ENCODE measurements around the gene PRRX2. TPM values are rescaled to one million over a fixed set of nuclear protein-coding genes. Genes with fewer than 3 reads are reported as not detected.

PRRX2 gene
- polyA plus RNA-seq, 2 donors = 1.7 to 3.6 TPM

GRCh38 chr9:129708793-129709192 is 43.3 kb downstream of the PRRX2 start:
- 76 to 79% methylated on average over 6 of the region's 6 CpGs for WGBS, 2 donors
- no peak overlapping the region for H3K27ac ChIP-seq (ENCODE audit: low read depth in 2 of 2, low read length in 1 of 2)
- peaks cover 0 to 3% of the 10 kb centered on the region in 2 donors for H3K4me1 ChIP-seq (ENCODE audit: control insufficient read depth in 2 of 2, insufficient read depth in 2 of 2, low read length in 1 of 2)
- H3K36me3 ChIP-seq (ENCODE audit: control insufficient read depth in 2 of 2, insufficient read depth in 2 of 2, low read length in 1 of 2) = no peaks in the 10 kb centered on the region
- no peak overlapping the region for H3K4me3 ChIP-seq (ENCODE audit: low read depth in 1 of 2, low read length in 2 of 2)
- no peaks in the 10 kb centered on the region for H3K9me3 ChIP-seq (ENCODE audit: control insufficient read depth in 2 of 2, insufficient read depth in 1 of 2, low read depth in 1 of 2, low read length in 1 of 2)
- no peaks in the 10 kb centered on the region for H3K27me3 ChIP-seq (ENCODE audit: control insufficient read depth in 1 of 2, insufficient read depth in 2 of 2, low read length in 2 of 2)

GRCh38 chr9:129709438-129710168 is 44.2 kb downstream of the PRRX2 start:
- peaks cover 0 to 3% of the 10 kb centered on the region in 2 donors for H3K4me1 ChIP-seq (ENCODE audit: control insufficient read depth in 2 of 2, insufficient read depth in 2 of 2, low read length in 1 of 2)
- H3K27ac ChIP-seq (ENCODE audit: low read depth in 2 of 2, low read length in 1 of 2) = no peak overlapping the region
- 75 to 80% methylated on average over 17 of the region's 17 CpGs for WGBS, 2 donors
- H3K27me3 ChIP-seq (ENCODE audit: control insufficient read depth in 1 of 2, insufficient read depth in 2 of 2, low read length in 2 of 2) = no peaks in the 10 kb centered on the region
- no peaks in the 10 kb centered on the region for H3K36me3 ChIP-seq (ENCODE audit: control insufficient read depth in 2 of 2, insufficient read depth in 2 of 2, low read length in 1 of 2)
- H3K9me3 ChIP-seq (ENCODE audit: control insufficient read depth in 2 of 2, insufficient read depth in 1 of 2, low read depth in 1 of 2, low read length in 1 of 2) = no peaks in the 10 kb centered on the region
- H3K4me3 ChIP-seq (ENCODE audit: low read depth in 1 of 2, low read length in 2 of 2) = no peak overlapping the region

DNA sequence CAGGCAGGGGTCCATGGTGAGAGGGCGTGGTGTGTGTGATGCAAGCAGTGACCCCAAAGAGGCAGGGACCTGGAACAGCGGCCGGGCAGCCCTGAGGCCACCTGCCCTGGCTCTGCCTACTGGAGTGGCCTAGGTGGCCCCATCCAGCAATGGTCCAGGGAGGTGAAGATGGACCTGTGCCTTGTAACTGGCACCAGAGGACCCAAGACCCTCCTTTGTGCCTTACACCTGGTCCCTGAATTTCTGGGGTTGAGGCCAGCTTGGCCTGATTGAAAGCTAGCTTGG is 44.7 kb downstream of the PRRX2 start:
- H3K27me3 ChIP-seq (ENCODE audit: control insufficient read depth in 1 of 2, insufficient read depth in 2 of 2, low read length in 2 of 2) = no peaks in the 10 kb centered on the region
- no peak overlapping the region for H3K27ac ChIP-seq (ENCODE audit: low read depth in 2 of 2, low read length in 1 of 2)
- no peaks in the 10 kb centered on the region for H3K9me3 ChIP-seq (ENCODE audit: control insufficient read depth in 2 of 2, insufficient read depth in 1 of 2, low read depth in 1 of 2, low read length in 1 of 2)
- no peak overlapping the region for H3K4me3 ChIP-seq (ENCODE audit: low read depth in 1 of 2, low read length in 2 of 2)
- 94 to 100% methylated on average over 3 of the region's 3 CpGs for WGBS, 2 donors
- no peaks in the 10 kb centered on the region for H3K36me3 ChIP-seq (ENCODE audit: control insufficient read depth in 2 of 2, insufficient read depth in 2 of 2, low read length in 1 of 2)
- peaks cover 0 to 3% of the 10 kb centered on the region in 2 donors for H3K4me1 ChIP-seq (ENCODE audit: control insufficient read depth in 2 of 2, insufficient read depth in 2 of 2, low read length in 1 of 2)

DNA sequence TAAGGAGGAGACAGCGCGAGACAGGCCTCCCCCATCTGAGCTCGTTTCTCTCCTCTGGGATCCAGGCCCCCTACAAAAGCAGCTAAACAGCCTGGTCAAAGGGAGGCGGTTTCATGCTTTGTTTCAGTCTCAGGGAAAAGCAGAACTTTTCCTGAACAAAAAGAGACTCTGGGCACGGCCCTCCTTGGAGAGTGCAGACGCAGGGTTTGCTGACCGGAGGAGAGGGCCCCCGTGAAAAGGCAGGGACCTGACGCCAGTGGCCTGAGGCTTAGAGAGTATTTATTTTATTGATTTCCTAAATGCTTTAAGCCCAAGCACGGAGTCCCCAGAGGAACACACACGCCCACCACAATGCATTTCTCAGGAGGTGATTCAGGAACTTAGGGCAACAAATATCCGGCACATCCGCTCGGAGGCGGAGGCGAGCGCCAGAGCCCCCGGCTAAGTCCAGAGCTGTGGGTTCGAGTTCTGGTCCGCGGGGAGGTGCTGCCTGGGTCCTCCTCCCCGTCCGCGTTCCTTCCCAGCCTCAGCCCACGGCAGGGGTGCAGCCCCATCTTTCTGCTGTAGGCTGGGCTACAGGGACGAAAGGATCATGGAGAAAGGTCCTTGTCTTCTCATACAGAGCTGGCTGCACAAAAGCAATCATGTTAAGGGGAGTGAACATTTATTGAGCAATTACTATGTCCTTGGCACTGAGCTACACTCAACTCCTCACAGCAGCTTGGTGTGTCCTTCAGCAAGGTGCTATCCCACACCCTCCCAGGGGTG is 47.4 kb downstream of the PRRX2 start:
- whole genome bisulfite sequencing, 2 donors = 58 to 60% methylated on average over 26 of the region's 26 CpGs
- H3K4me1 ChIP-seq (ENCODE audit: control insufficient read depth in 2 of 2, insufficient read depth in 2 of 2, low read length in 1 of 2) = peaks cover 0 to 3% of the 10 kb centered on the region in 2 donors
- no peak overlapping the region for H3K4me3 ChIP-seq (ENCODE audit: low read depth in 1 of 2, low read length in 2 of 2)
- peak overlapping the region; percentile 22 to 65 for H3K27ac ChIP-seq (ENCODE audit: low read depth in 2 of 2, low read length in 1 of 2)
- H3K36me3 ChIP-seq (ENCODE audit: control insufficient read depth in 2 of 2, insufficient read depth in 2 of 2, low read length in 1 of 2) = no peaks in the 10 kb centered on the region
- H3K27me3 ChIP-seq (ENCODE audit: control insufficient read depth in 1 of 2, insufficient read depth in 2 of 2, low read length in 2 of 2) = no peaks in the 10 kb centered on the region
- H3K9me3 ChIP-seq (ENCODE audit: control insufficient read depth in 2 of 2, insufficient read depth in 1 of 2, low read depth in 1 of 2, low read length in 1 of 2) = no peaks in the 10 kb centered on the region

DNA sequence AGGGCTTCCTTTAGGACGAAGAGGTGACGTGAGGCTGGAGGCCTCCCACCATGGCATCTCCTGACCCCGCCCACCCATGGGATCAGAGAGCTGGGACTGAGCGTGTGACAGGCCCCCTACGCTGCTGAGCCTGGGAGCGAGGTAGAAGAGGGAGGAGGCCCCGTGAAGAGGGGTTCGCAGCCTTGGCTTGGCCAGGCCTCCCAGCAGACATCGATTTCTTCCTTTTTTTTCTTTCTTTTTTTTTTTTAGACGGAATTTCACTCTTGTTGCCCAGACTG is 47.9 kb downstream of the PRRX2 start:
- 92 to 95% methylated on average over 9 to 10 of the region's 10 CpGs for WGBS, 2 donors
- H3K27ac ChIP-seq (ENCODE audit: low read depth in 2 of 2, low read length in 1 of 2) = peak overlapping the region; percentile 21 to 65
- no peak overlapping the region for H3K4me3 ChIP-seq (ENCODE audit: low read depth in 1 of 2, low read length in 2 of 2)
- no peaks in the 10 kb centered on the region for H3K27me3 ChIP-seq (ENCODE audit: control insufficient read depth in 1 of 2, insufficient read depth in 2 of 2, low read length in 2 of 2)
- no peaks in the 10 kb centered on the region for H3K9me3 ChIP-seq (ENCODE audit: control insufficient read depth in 2 of 2, insufficient read depth in 1 of 2, low read depth in 1 of 2, low read length in 1 of 2)
- no peaks in the 10 kb centered on the region for H3K36me3 ChIP-seq (ENCODE audit: control insufficient read depth in 2 of 2, insufficient read depth in 2 of 2, low read length in 1 of 2)
- H3K4me1 ChIP-seq (ENCODE audit: control insufficient read depth in 2 of 2, insufficient read depth in 2 of 2, low read length in 1 of 2) = peaks cover 0 to 3% of the 10 kb centered on the region in 2 donors

- Histone ChIP-seq H3K4me1 (ENCODE audit: control insufficient read depth in 2 of 2, insufficient read depth in 2 of 2, low read length in 1 of 2) (peaks cover 2 to 3% of the 10 kb centered on the region in 2 donors), H3K4me3 (ENCODE audit: low read depth in 1 of 2, low read length in 2 of 2) (no peak overlapping the region), H3K27ac (ENCODE audit: low read depth in 2 of 2, low read length in 1 of 2) (no peak overlapping the region), H3K27me3 (ENCODE audit: control insufficient read depth in 1 of 2, insufficient read depth in 2 of 2, low read length in 2 of 2) (no peaks in the 10 kb centered on the region), H3K9me3 (ENCODE audit: control insufficient read depth in 2 of 2, insufficient read depth in 1 of 2, low read depth in 1 of 2, low read length in 1 of 2) (no peaks in the 10 kb centered on the region), H3K36me3 (ENCODE audit: control insufficient read depth in 2 of 2, insufficient read depth in 2 of 2, low read length in 1 of 2) (no peaks in the 10 kb centered on the region)
- 63 to 73% methylated on average over 15 of the region's 15 CpGs for WGBS, 2 donors
These were observed 49.1 kb downstream of the PRRX2 start for GRCh38 chr9:129714511-129715061.

DNA sequence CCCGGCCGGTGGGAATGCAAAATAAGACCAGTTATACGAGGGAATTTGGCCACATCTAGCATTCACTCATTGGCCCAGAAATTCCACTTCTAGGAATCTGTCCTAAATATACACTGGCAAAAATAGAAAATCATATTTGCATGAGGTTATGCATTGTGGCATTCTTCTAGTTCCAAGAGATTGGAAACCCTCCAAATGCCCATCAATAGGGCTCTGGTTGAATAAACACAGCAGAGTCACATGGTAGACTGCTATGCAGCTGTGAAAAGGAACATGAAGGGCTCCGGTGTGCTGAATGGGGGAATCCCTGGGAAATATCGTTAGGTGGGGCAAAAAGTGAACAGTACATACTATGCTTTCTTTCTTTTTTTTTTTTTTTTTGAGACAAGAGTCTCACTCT is 50.6 kb downstream of the PRRX2 start:
- Histone ChIP-seq H3K27ac (ENCODE audit: low read depth in 2 of 2, low read length in 1 of 2) (no peak overlapping the region), H3K9me3 (ENCODE audit: control insufficient read depth in 2 of 2, insufficient read depth in 1 of 2, low read depth in 1 of 2, low read length in 1 of 2) (no peaks in the 10 kb centered on the region), H3K36me3 (ENCODE audit: control insufficient read depth in 2 of 2, insufficient read depth in 2 of 2, low read length in 1 of 2) (no peaks in the 10 kb centered on the region), H3K4me1 (ENCODE audit: control insufficient read depth in 2 of 2, insufficient read depth in 2 of 2, low read length in 1 of 2) (peaks cover 2 to 3% of the 10 kb centered on the region in 2 donors), H3K27me3 (ENCODE audit: control insufficient read depth in 1 of 2, insufficient read depth in 2 of 2, low read length in 2 of 2) (no peaks in the 10 kb centered on the region), H3K4me3 (ENCODE audit: low read depth in 1 of 2, low read length in 2 of 2) (no peak overlapping the region)
- 40 to 47% methylated on average over 5 of the region's 5 CpGs for WGBS, 2 donors

- H3K27ac ChIP-seq (ENCODE audit: low read depth in 2 of 2, low read length in 1 of 2) = no peak overlapping the region
These were observed 52.5 kb downstream of the PRRX2 start for GRCh38 chr9:129717991-129718390.

DNA sequence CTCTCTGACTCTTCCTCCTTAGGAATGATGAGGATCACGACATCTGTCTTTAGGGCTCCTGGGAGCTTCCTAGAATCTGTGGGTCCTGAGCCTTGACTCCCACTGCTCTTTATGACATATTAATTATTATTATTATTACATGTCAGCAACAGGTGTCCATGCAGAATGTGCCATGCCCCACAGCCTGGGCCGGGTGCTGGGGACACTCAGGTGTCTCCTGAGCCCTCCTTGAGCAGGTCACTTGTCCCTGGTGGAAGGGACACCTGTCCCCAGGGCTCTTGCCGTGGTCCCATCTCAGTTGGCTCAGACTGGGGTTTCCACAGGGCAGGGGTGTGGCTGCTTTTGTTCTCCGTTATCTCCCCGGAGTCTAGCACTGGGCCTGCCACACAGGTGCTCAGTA is 53.2 kb downstream of the PRRX2 start:
- peaks cover 0 to 2% of the 10 kb centered on the region in 2 donors for H3K4me1 ChIP-seq (ENCODE audit: control insufficient read depth in 2 of 2, insufficient read depth in 2 of 2, low read length in 1 of 2)
- H3K27ac ChIP-seq (ENCODE audit: low read depth in 2 of 2, low read length in 1 of 2) = no peak overlapping the region
- 62 to 65% methylated on average over 5 of the region's 5 CpGs for WGBS, 2 donors

More at GRCh38 chr9:129717991-129718390, 52.5 kb downstream of the PRRX2 start:
- 71 to 74% methylated on average over 5 of the region's 5 CpGs for WGBS, 2 donors
- Histone ChIP-seq H3K4me1 (ENCODE audit: control insufficient read depth in 2 of 2, insufficient read depth in 2 of 2, low read length in 1 of 2) (peaks cover 0 to 2% of the 10 kb centered on the region in 2 donors), H3K27me3 (ENCODE audit: control insufficient read depth in 1 of 2, insufficient read depth in 2 of 2, low read length in 2 of 2) (no peaks in the 10 kb centered on the region), H3K4me3 (ENCODE audit: low read depth in 1 of 2, low read length in 2 of 2) (no peak overlapping the region), H3K36me3 (ENCODE audit: control insufficient read depth in 2 of 2, insufficient read depth in 2 of 2, low read length in 1 of 2) (no peaks in the 10 kb centered on the region), H3K9me3 (ENCODE audit: control insufficient read depth in 2 of 2, insufficient read depth in 1 of 2, low read depth in 1 of 2, low read length in 1 of 2) (no peaks in the 10 kb centered on the region)

More for the DNA sequence above, 53.2 kb downstream of the PRRX2 start:
- Histone ChIP-seq H3K36me3 (ENCODE audit: control insufficient read depth in 2 of 2, insufficient read depth in 2 of 2, low read length in 1 of 2) (no peaks in the 10 kb centered on the region), H3K4me3 (ENCODE audit: low read depth in 1 of 2, low read length in 2 of 2) (no peak overlapping the region), H3K9me3 (ENCODE audit: control insufficient read depth in 2 of 2, insufficient read depth in 1 of 2, low read depth in 1 of 2, low read length in 1 of 2) (no peaks in the 10 kb centered on the region), H3K27me3 (ENCODE audit: control insufficient read depth in 1 of 2, insufficient read depth in 2 of 2, low read length in 2 of 2) (no peaks in the 10 kb centered on the region)

Measured in esophagus (tissue), 2 donors.